ENCODE data around the gene SPATA24. TPM values are rescaled to one million over a fixed set of nuclear protein-coding genes. Genes with fewer than 3 reads are reported as not detected.

The SPATA24 gene
- total RNA-seq, 1 experiment from 2014 or later: 3.1 TPM

- no peaks in the 10 kb centered on the region for H3K36me3 ChIP-seq (ENCODE audit: control insufficient read depth in 1 of 2, insufficient read depth in 2 of 2, low read length in 2 of 2)
Measured at GRCh38 chr5:139435676-139436075, 31.8 kb upstream of the SPATA24 start.

GRCh38 chr5:139431706-139432105, 27.8 kb upstream of the SPATA24 start:
- no peak for ATAC-seq
- CTCF ChIA-PET: no interaction called here
- H3K79me2 ChIP-seq (ENCODE audit: insufficient read depth, low read length): no peaks in the 10 kb centered on the region
- H3K4me2 ChIP-seq (ENCODE audit: low read length): no peak overlapping the region
- no peak overlapping the region for H3K27ac ChIP-seq (ENCODE audit: low read depth, low read length)
- H3K9ac ChIP-seq (ENCODE audit: low read length): no peak overlapping the region
- no peaks in the 10 kb centered on the region for H3K4me1 ChIP-seq (ENCODE audit: control insufficient read depth in 1 of 2, insufficient read depth in 2 of 2, low read length in 2 of 2)
- DNase-seq (ENCODE audit: low read depth, low spot score): no peak
- no peaks in the 10 kb centered on the region for H3K27me3 ChIP-seq (ENCODE audit: insufficient read depth, low read length)
- no peaks in the 10 kb centered on the region for H4K20me1 ChIP-seq (ENCODE audit: insufficient read depth)
- RAD21 ChIA-PET (ENCODE audit: low non-redundant PET in 1 of 2, low total read pairs in 2 of 2, uncharacterized antibody in 2 of 2, unreplicated experiment in 2 of 2): no interaction called here
- H3K9me2 ChIP-seq (ENCODE audit: insufficient read depth): no peaks in the 10 kb centered on the region
- no peaks in the 10 kb centered on the region for H3K9me3 ChIP-seq (ENCODE audit: control insufficient read depth in 1 of 2, insufficient read depth in 1 of 2, low read depth in 1 of 2, low read length in 2 of 2)
- POLR2A ChIA-PET: no interaction called here
- BruUV-seq (replicated peaks): no TSS peak
- no peak overlapping the region for H3K4me3 ChIP-seq (replicated peaks in 1 of 2; ENCODE audit: low read depth in 1 of 2, low read length in 2 of 2)
- intact Hi-C loops (cut with micrococcal nuclease): no loop called here
- H2AFZ ChIP-seq (ENCODE audit: low read depth, low read length, poor library complexity, severe bottlenecking): no peak overlapping the region
- no peaks in the 10 kb centered on the region for H3K36me3 ChIP-seq (ENCODE audit: control insufficient read depth in 1 of 2, insufficient read depth in 2 of 2, low read length in 2 of 2)
- no peak for TF ChIP-seq EZH2 (IDR thresholded peaks at IDR 0.05)
- no peak for TF ChIP-seq EZH2phosphoT487 (IDR thresholded peaks at IDR 0.05; ENCODE audit: borderline replicate concordance)
- TF ChIP-seq POLR2A (IDR thresholded peaks at IDR 0.05; ENCODE audit: borderline replicate concordance, extremely low read depth, insufficient read depth, insufficient read length): no peak
- TF ChIP-seq FOSL1 (IDR thresholded peaks at IDR 0.05; ENCODE audit: low read depth): no peak
- no peak for TF ChIP-seq CEBPB (IDR thresholded peaks at IDR 0.05; ENCODE audit: low read depth)
- no peak for TF ChIP-seq ZFX (IDR thresholded peaks at IDR 0.05)
- no peak for TF ChIP-seq REST (IDR thresholded peaks at IDR 0.05; ENCODE audit: low read depth)
- no peak for TF ChIP-seq ZBTB33 (IDR thresholded peaks at IDR 0.05; ENCODE audit: extremely low read depth, insufficient replicate concordance, low read length)
- TF ChIP-seq SP1 (IDR thresholded peaks at IDR 0.05; ENCODE audit: low read depth): no peak
- TF ChIP-seq ELF1 (IDR thresholded peaks at IDR 0.05; ENCODE audit: borderline replicate concordance, low read depth): no peak
- no peak for TF ChIP-seq JUND (IDR thresholded peaks at IDR 0.05)
- no peak for TF ChIP-seq YY1 (IDR thresholded peaks at IDR 0.05; ENCODE audit: extremely low read depth, insufficient replicate concordance, low read depth, low read length)
- no peak for TF ChIP-seq POLR2AphosphoS5 (IDR thresholded peaks at IDR 0.05; ENCODE audit: low read depth, low read length)

More at GRCh38 chr5:139435676-139436075, 31.8 kb upstream of the SPATA24 start:
- ATAC-seq (no peak), DNase-seq (ENCODE audit: low read depth, low spot score) (no peak)
- ChIA-PET RAD21 (ENCODE audit: low non-redundant PET in 1 of 2, low total read pairs in 2 of 2, uncharacterized antibody in 2 of 2, unreplicated experiment in 2 of 2) (no interaction called here), POLR2A (no interaction called here), CTCF (no interaction called here)
- Histone ChIP-seq H3K27me3 (ENCODE audit: insufficient read depth, low read length) (no peaks in the 10 kb centered on the region), H3K9me2 (ENCODE audit: insufficient read depth) (no peaks in the 10 kb centered on the region), H3K4me2 (ENCODE audit: low read length) (no peak overlapping the region), H3K79me2 (ENCODE audit: insufficient read depth, low read length) (no peaks in the 10 kb centered on the region), H2AFZ (ENCODE audit: low read depth, low read length, poor library complexity, severe bottlenecking) (no peak overlapping the region), H3K9ac (ENCODE audit: low read length) (no peak overlapping the region), H3K27ac (ENCODE audit: low read depth, low read length) (no peak overlapping the region), H3K9me3 (ENCODE audit: control insufficient read depth in 1 of 2, insufficient read depth in 1 of 2, low read depth in 1 of 2, low read length in 2 of 2) (no peaks in the 10 kb centered on the region), H4K20me1 (ENCODE audit: insufficient read depth) (no peaks in the 10 kb centered on the region), H3K4me1 (ENCODE audit: control insufficient read depth in 1 of 2, insufficient read depth in 2 of 2, low read length in 2 of 2) (peaks cover 2 to 17% of the 10 kb centered on the region in 2 experiments; a peak in 3 of 4 replicates), H3K4me3 (replicated peaks in 1 of 2; ENCODE audit: low read depth in 1 of 2, low read length in 2 of 2) (no peak overlapping the region)
- intact Hi-C loops (cut with micrococcal nuclease): no loop called here
- TF ChIP-seq RAD21 (IDR thresholded peaks at IDR 0.05; ENCODE audit: low read depth): no peak
- TF ChIP-seq ATF3 (IDR thresholded peaks at IDR 0.05): no peak
- no peak for TF ChIP-seq POLR2AphosphoS5 (IDR thresholded peaks at IDR 0.05; ENCODE audit: low read depth, low read length)
- TF ChIP-seq CBX3 (IDR thresholded peaks at IDR 0.05; ENCODE audit: low read depth): no peak
- TF ChIP-seq POLR2A (IDR thresholded peaks at IDR 0.05; ENCODE audit: borderline replicate concordance, extremely low read depth, insufficient read depth, insufficient read length): no peak
- no peak for TF ChIP-seq SP1 (IDR thresholded peaks at IDR 0.05; ENCODE audit: low read depth)
- TF ChIP-seq SRF (IDR thresholded peaks at IDR 0.05; ENCODE audit: low read depth): no peak
- no peak for TF ChIP-seq EZH2phosphoT487 (IDR thresholded peaks at IDR 0.05; ENCODE audit: borderline replicate concordance)
- no peak for TF ChIP-seq ZNF274 (IDR thresholded peaks at IDR 0.05; ENCODE audit: low read depth, low read length)
- no TSS peak for BruUV-seq (replicated peaks)
